Neural crest cell (in vitro differentiated cells): Measurements from ENCODE around the gene FMNL2. TPM values are rescaled to one million over a fixed set of nuclear protein-coding genes. Genes with fewer than 3 reads are reported as not detected.
"Not testable (repeated sequence)": the region's sequence is repeated elsewhere in the genome, so short reads cannot be mapped to it uniquely, and the experiment has no call there.

Experiments used
- DNase-seq: peaks from one replicate; pipeline ENCODE4 v3.0.0; 2021; ENCODE audit warnings: low read depth, mixed read lengths, low spot score
- H3K27ac Mint-ChIP-seq: one replicate; pipeline ENCODE4 v1.8.0; 2021; ENCODE audit warnings: mild to moderate bottlenecking, mixed read lengths; ENCODE audit not compliant: unreplicated experiment
- H3K27me3 Mint-ChIP-seq: 2 replicates; pipeline ENCODE4 v1.8.0; 2021; ENCODE audit warnings: low read depth, mild to moderate bottlenecking, mixed read lengths
- H3K36me3 Mint-ChIP-seq: 2 replicates; pipeline ENCODE4 v1.8.0; 2021; ENCODE audit warnings: low read depth, mild to moderate bottlenecking, mixed read lengths
- H3K4me1 Mint-ChIP-seq: 2 replicates; pipeline ENCODE4 v1.8.0; 2021; ENCODE audit warnings: mixed read lengths
- H3K4me3 Mint-ChIP-seq: one replicate; pipeline ENCODE4 v1.8.0; 2021; ENCODE audit warnings: mild to moderate bottlenecking, mixed read lengths
- H3K9me3 Mint-ChIP-seq: 2 replicates; pipeline ENCODE4 v1.8.0; 2021; ENCODE audit warnings: mixed read lengths
- CTCF ChIP-seq: fragments of 200-600 bp; sonication (generic); conservative IDR thresholded peaks from 2 replicates; pipeline ENCODE4 v1.5.0; 2021; ENCODE audit warnings: antibody characterized with exemption, mild to moderate bottlenecking
- total RNA-seq: library from RNA; stranded (reverse); gene quantifications from 2 replicates; pipeline ENCODE4 v1.2.1, GENCODE V29; 2021

FMNL2 gene
- total RNA-seq, 1 donor from 2014 or later, result 54.9 TPM

- Mint-ChIP-seq H3K27ac (no peak overlapping the region), H3K9me3 (peaks cover 5% of the 10 kb centered on the region), H3K27me3 (no peaks in the 10 kb centered on the region), H3K36me3 (peaks cover 10% of the 10 kb centered on the region), H3K4me1 (peaks cover 48% of the 10 kb centered on the region), H3K4me3 (no peak overlapping the region)
- TF ChIP-seq CTCF, result no peak
- no peak for DNase-seq
These were observed 50.0 kb downstream of the FMNL2 start for GRCh38 chr2:152384992-152385391.

DNA sequence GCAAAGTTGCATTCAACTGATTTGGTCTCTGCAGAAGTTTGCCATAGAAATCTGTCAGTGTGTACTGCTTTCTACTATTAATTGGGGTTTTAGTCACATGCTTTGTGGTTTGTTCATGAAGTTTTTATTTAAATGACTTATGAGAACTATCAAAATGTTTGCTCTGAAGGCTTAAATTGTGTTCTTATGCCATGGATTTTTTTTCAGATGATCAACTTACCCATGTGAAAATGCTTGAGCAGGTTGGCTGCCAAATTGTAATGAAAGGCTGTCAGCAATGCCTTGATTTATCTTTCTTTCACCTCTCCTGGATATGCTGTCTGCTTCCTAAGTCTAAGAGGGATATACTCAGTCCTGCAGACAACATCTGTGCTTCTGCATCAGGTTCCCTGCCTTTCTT is 50.7 kb downstream of the FMNL2 start:
- no peak for TF ChIP-seq CTCF
- peaks cover 5% of the 10 kb centered on the region for H3K9me3 Mint-ChIP-seq
- no peak overlapping the region for H3K27ac Mint-ChIP-seq
- H3K4me1 Mint-ChIP-seq, result peaks cover 43% of the 10 kb centered on the region
- DNase-seq, result no peak
- no peak overlapping the region for H3K4me3 Mint-ChIP-seq
- H3K36me3 Mint-ChIP-seq, result peaks cover 13% of the 10 kb centered on the region
- no peaks in the 10 kb centered on the region for H3K27me3 Mint-ChIP-seq

DNA sequence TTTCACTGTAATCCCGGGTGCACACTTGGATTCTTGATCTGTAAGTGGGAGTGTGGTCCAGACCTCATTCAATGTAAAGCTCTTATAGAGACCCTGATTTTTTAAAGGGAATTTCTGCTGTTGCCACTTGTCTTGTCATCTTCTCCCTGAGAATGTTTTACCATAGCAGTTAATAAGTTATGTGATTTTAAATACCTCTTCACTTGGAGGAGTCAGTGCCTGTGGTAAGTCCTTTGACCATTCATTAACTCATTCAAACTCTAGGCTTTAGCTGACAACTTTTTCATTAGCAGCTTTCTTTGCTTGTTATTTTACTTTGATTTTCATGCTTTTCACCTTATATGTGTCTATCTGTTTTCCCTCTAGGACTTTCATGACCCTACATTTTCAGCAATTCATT is 51.3 kb downstream of the FMNL2 start:
- Mint-ChIP-seq H3K4me3 (no peak overlapping the region), H3K9me3 (peaks cover 5% of the 10 kb centered on the region), H3K36me3 (peaks cover 15% of the 10 kb centered on the region), H3K27me3 (no peaks in the 10 kb centered on the region), H3K27ac (no peak overlapping the region), H3K4me1 (peaks cover 41% of the 10 kb centered on the region)
- TF ChIP-seq CTCF, result no peak
- no peak for DNase-seq

DNA sequence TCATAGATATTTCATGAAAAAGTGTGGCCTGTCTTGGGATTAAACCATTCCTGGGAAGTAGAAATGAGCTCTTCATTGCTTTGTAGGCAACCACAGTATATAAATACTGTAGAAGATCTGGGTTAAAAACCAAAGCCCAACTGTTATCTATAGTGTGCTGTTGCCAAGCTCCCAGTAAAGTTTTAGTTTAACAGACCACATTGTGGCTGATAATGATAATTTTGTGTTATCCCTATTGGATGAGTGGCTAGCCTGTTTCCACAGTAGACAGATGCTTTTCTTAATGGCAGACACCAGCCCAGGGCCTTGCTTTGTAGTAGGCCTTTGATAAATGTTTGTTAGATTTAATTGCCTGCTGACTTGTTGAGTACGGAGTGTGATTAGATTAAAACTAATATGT is 52.1 kb downstream of the FMNL2 start:
- H3K4me3 Mint-ChIP-seq, result no peak overlapping the region
- peaks cover 7% of the 10 kb centered on the region for H3K9me3 Mint-ChIP-seq
- H3K36me3 Mint-ChIP-seq, result peaks cover 17% of the 10 kb centered on the region
- peaks cover 37% of the 10 kb centered on the region for H3K4me1 Mint-ChIP-seq
- DNase-seq, result no peak
- H3K27me3 Mint-ChIP-seq, result no peaks in the 10 kb centered on the region
- TF ChIP-seq CTCF, result no peak
- H3K27ac Mint-ChIP-seq, result no peak overlapping the region

DNA sequence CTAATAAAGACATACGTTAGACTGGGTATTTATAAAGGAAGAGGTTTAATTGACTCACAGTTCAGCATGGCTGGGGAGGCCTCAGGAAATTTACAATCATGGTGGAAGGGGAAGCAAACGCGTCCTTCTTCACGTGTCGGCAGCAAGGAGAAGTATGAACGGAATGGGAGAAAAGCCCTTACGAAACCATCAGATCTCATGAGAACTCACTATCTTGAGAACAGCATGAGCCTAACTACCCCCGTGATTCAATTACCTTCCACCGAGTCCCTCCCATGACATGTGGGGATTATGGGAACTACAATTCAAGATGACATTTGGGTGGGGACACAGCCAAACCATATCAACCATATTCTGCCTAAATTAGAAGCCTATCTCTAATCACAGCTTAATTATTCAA is 53.3 kb downstream of the FMNL2 start:
- H3K4me3 Mint-ChIP-seq, H3K9me3 Mint-ChIP-seq, H3K27ac Mint-ChIP-seq, H3K27me3 Mint-ChIP-seq, DNase-seq: not testable (repeated sequence)
- H3K4me1 Mint-ChIP-seq, result peaks cover 40% of the 10 kb centered on the region
- H3K36me3 Mint-ChIP-seq, result peaks cover 17% of the 10 kb centered on the region

GRCh38 chr2:152389483-152389882 is 54.5 kb downstream of the FMNL2 start:
- Mint-ChIP-seq H3K9me3 (peaks cover 7% of the 10 kb centered on the region), H3K27ac (no peak overlapping the region), H3K36me3 (peaks cover 17% of the 10 kb centered on the region), H3K4me3 (no peak overlapping the region), H3K27me3 (no peaks in the 10 kb centered on the region), H3K4me1 (peaks cover 48% of the 10 kb centered on the region)
- no peak for TF ChIP-seq CTCF
- DNase-seq, result no peak
